GM23338 (cell line): ENCODE data around the gene SLC37A1. TPM values are rescaled to one million over a fixed set of nuclear protein-coding genes. Genes with fewer than 3 reads are reported as not detected.

Experiments used
- ATAC-seq: fragments of 200-7000 bp; cut with Tn5 transposase; 3 replicates; pipeline ENCODE4 v1.9.1; 2020
- DNase-seq: peaks from one replicate; pipeline ENCODE4 v3.0.0-alpha.2; 2015; ENCODE audit warnings: low spot score
- H2AFZ ChIP-seq: fragments of 200-600 bp; sonication (generic); 2 replicates; pipeline ENCODE4 v1.8.0; 2016; ENCODE audit warnings: antibody characterized with exemption, mild to moderate bottlenecking, moderate library complexity
- H3F3A ChIP-seq: fragments of 200-600 bp; sonication (generic); replicated peaks from 2 replicates; pipeline ENCODE4 v1.8.0; 2017; ENCODE audit warnings: antibody characterized with exemption, mixed run types, low read depth
- H3K27ac ChIP-seq: fragments of 200-600 bp; sonication (generic); 2 replicates; pipeline ENCODE4 v1.6.1; 2016; ENCODE audit warnings: low read depth
- H3K27me3 ChIP-seq: fragments of 200-600 bp; sonication (generic); 2 replicates; pipeline ENCODE4 v1.8.0; 2016; ENCODE audit warnings: mild to moderate bottlenecking, mixed run types, moderate library complexity; ENCODE audit not compliant: insufficient read depth
- H3K36me3 ChIP-seq: fragments of 200-600 bp; sonication (generic); 2 replicates; pipeline ENCODE4 v1.8.0; 2016; ENCODE audit warnings: mild to moderate bottlenecking; ENCODE audit not compliant: insufficient read depth
- H3K4me1 ChIP-seq: fragments of 200-600 bp; sonication (generic); 2 replicates; pipeline ENCODE4 v1.8.0; 2016; ENCODE audit warnings: mild to moderate bottlenecking, moderate library complexity; ENCODE audit not compliant: insufficient read depth
- H3K4me2 ChIP-seq: fragments of 200-600 bp; sonication (generic); 2 replicates; pipeline ENCODE4 v1.7.1; 2017; ENCODE audit warnings: mixed run types
- H3K4me3 ChIP-seq: fragments of 200-600 bp; sonication (generic); 2 replicates; pipeline ENCODE4 v1.6.1; 2016; ENCODE audit warnings: mixed run types
- H3K79me2 ChIP-seq: fragments of 200-600 bp; sonication (generic); replicated peaks from 2 replicates; pipeline ENCODE4 v1.8.0; 2017; ENCODE audit warnings: mild to moderate bottlenecking; ENCODE audit not compliant: insufficient read depth
- H3K9me2 ChIP-seq: fragments of 200-600 bp; sonication (generic); 2 replicates; pipeline ENCODE4 v1.8.0; 2017; ENCODE audit not compliant: insufficient read depth
- H4K20me1 ChIP-seq: fragments of 200-600 bp; sonication (generic); replicated peaks from 2 replicates; pipeline ENCODE4 v1.8.0; 2017; ENCODE audit warnings: mild to moderate bottlenecking; ENCODE audit not compliant: insufficient read depth
- H3K27ac Mint-ChIP-seq: 2 replicates; pipeline ENCODE4 v1.8.0; 2020; ENCODE audit warnings: inconsistent platforms, mild to moderate bottlenecking, moderate library complexity, mixed read lengths
- H3K27me3 Mint-ChIP-seq: 3 replicates; pipeline ENCODE4 v1.8.0; 2022; ENCODE audit warnings: low read depth, mild to moderate bottlenecking, moderate library complexity, mixed read lengths, inconsistent platforms; ENCODE audit not compliant: insufficient read depth, poor library complexity
- H3K36me3 Mint-ChIP-seq: 3 replicates; pipeline ENCODE4 v1.8.0; 2021; ENCODE audit warnings: low read depth, mild to moderate bottlenecking, inconsistent platforms, moderate library complexity, mixed read lengths
- H3K4me1 Mint-ChIP-seq: 3 replicates; pipeline ENCODE4 v1.8.0; 2020; ENCODE audit warnings: mild to moderate bottlenecking, inconsistent platforms, mixed read lengths
- H3K4me3 Mint-ChIP-seq: 3 replicates; pipeline ENCODE4 v1.8.0; 2021; ENCODE audit warnings: moderate library complexity, mild to moderate bottlenecking, inconsistent platforms, mixed read lengths
- H3K9me3 Mint-ChIP-seq: 3 replicates; pipeline ENCODE4 v1.8.0; 2020; ENCODE audit warnings: moderate library complexity, mild to moderate bottlenecking, inconsistent platforms, mixed read lengths
- CREB1 ChIP-seq: fragments of 250-450 bp; sonication (Bioruptor Pico); IDR thresholded peaks from 2 replicates; pipeline ENCODE4 v1.5.0; 2020; ENCODE audit warnings: low read depth, mild to moderate bottlenecking, moderate library complexity
- EZH2 ChIP-seq: fragments of 200-600 bp; sonication (generic); IDR thresholded peaks from one replicate; pipeline ENCODE4 v1.8.0; 2017; ENCODE audit warnings: antibody characterized with exemption, mild to moderate bottlenecking, low read depth; ENCODE audit not compliant: unreplicated experiment
- EZH2phosphoT487 ChIP-seq: fragments of 200-600 bp; sonication (generic); IDR thresholded peaks from one replicate; pipeline ENCODE4 v1.8.1; 2018; ENCODE audit warnings: antibody characterized with exemption; ENCODE audit not compliant: unreplicated experiment
- JUNB ChIP-seq: IDR thresholded peaks from one replicate; pipeline ENCODE4 v1.6.1; 2016; ENCODE audit warnings: antibody characterized with exemption; ENCODE audit not compliant: unreplicated experiment
- NANOG ChIP-seq: IDR thresholded peaks from 2 replicates; pipeline ENCODE4 v1.6.1; 2016; ENCODE audit warnings: antibody characterized with exemption, borderline replicate concordance
- POLR2AphosphoS5 ChIP-seq: IDR thresholded peaks from 2 replicates; pipeline ENCODE4 v1.6.1; 2016; ENCODE audit warnings: antibody characterized with exemption, low read depth
- STAT1 ChIP-seq: IDR thresholded peaks from one replicate; pipeline ENCODE4 v1.6.1; 2016; ENCODE audit warnings: antibody characterized with exemption; ENCODE audit not compliant: unreplicated experiment
- ZNF114 ChIP-seq: fragments of 250-450 bp; sonication (Bioruptor Pico); IDR thresholded peaks from 2 replicates; pipeline ENCODE4 v1.5.0; 2020; ENCODE audit warnings: mild to moderate bottlenecking, moderate library complexity
- ZNF331 ChIP-seq: fragments of 250-450 bp; sonication (Bioruptor Pico); IDR thresholded peaks from 2 replicates; pipeline ENCODE4 v1.5.0; 2020; ENCODE audit warnings: low read depth, mild to moderate bottlenecking, moderate library complexity
- polyA plus RNA-seq: library from polyadenylated mRNA; unstranded; fragments of >200 nt; fragmentation: Nextera tagmentation; extraction: Ambion mirVana; gene quantifications from 2 replicates; pipeline ENCODE4 v1.2.1, GENCODE V29; 2016
- total RNA-seq: library from RNA; depleted of rRNA; stranded (reverse); fragments of >200 nt; shearing (Covaris generic); gene quantifications from 2 replicates; pipeline ENCODE4 v1.2.3, GENCODE V29; 2014
- TF ChIP-seq, protein P1 (sequence below): IDR thresholded peaks from 2 replicates; pipeline ENCODE4 v1.6.1; 2016; ENCODE audit warnings: antibody characterized with exemption
- TF ChIP-seq, protein P2 (sequence below): IDR thresholded peaks from one replicate; pipeline ENCODE4 v1.6.1; 2018; ENCODE audit warnings: antibody characterized with exemption; ENCODE audit not compliant: unreplicated experiment
- TF ChIP-seq, protein P3 (sequence below): fragments of 250-450 bp; sonication (Bioruptor Pico); IDR thresholded peaks from 2 replicates; pipeline ENCODE4 v1.5.0; 2020; ENCODE audit warnings: mild to moderate bottlenecking, moderate library complexity
- TF ChIP-seq, protein P4 (sequence below), 2 experiments: fragments of 200-600 bp in 1 of 2; sonication (generic) in 1 of 2; conservative IDR thresholded peaks; 2 replicates each; pipeline versions ENCODE4 v1.5.1 to v1.6.1; 2016 to 2017; ENCODE audit warnings: antibody characterized with exemption in 2 of 2, low read depth in 2 of 2, mild to moderate bottlenecking in 2 of 2, moderate library complexity in 1 of 2

The SLC37A1 gene
- total and polyA plus RNA-seq, 2 experiments from 2014 or later: 14.0 to 30.3 TPM

DNA sequence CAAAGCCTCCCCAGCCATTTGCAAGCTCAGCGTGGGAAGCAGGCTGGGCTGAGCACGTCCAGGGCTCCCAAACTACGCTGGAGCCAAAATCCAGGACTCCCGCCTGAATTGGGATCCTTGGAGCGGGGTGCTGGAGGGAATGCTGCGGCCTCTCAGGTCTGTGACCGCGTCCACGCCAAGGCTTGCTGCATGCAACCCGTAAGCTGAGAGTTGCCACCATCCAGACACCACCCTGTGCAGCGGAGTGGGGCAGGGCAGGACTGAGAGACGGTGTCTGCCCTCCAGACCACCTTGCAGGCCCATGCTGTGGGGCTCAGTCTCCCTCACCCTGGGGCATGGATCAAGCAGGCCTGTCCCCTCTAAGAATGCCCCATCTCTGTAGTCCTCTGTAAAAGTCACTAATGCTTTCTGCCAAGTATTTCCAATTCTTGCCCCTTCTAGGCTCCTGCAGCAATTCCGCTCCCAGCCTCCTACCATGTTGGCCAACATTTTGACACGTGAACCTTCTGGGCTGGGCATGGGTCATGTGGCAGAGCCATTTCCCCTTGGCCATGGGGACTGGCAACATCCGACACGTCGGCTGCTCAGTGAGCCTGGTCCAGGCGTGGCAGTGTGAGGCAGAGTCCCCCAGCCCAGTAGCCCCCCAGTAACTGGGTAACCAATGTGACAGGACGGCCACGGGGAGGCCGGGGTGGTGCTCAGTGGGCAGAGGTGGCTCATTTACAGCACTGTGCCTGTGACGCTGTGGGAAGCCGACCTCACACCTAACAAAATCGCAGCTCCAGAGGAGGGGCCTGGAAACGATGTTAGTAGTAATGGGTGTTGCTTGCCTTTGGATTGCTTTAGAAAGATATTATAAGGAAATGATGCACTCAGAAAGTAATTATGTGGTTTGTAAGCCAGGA lies 81.9 kb downstream of the SLC37A1 start:
- Mint-ChIP-seq H3K9me3 (peaks cover 9% of the 10 kb centered on the region; the same call in 1 of the 3 replicates), H3K27me3 (peaks cover 22% of the 10 kb centered on the region), H3K4me1 (peaks cover 9% of the 10 kb centered on the region), H3K36me3 (no peaks in the 10 kb centered on the region), H3K27ac (no peak overlapping the region), H3K4me3 (no peak overlapping the region)
- H3K79me2 ChIP-seq: no peaks in the 10 kb centered on the region
- TF ChIP-seq, protein P1, sequence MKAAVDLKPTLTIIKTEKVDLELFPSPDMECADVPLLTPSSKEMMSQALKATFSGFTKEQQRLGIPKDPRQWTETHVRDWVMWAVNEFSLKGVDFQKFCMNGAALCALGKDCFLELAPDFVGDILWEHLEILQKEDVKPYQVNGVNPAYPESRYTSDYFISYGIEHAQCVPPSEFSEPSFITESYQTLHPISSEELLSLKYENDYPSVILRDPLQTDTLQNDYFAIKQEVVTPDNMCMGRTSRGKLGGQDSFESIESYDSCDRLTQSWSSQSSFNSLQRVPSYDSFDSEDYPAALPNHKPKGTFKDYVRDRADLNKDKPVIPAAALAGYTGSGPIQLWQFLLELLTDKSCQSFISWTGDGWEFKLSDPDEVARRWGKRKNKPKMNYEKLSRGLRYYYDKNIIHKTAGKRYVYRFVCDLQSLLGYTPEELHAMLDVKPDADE: no peak
- TF ChIP-seq ZNF114 (CRISPR knock-in tag): no peak
- TF ChIP-seq, protein P2, sequence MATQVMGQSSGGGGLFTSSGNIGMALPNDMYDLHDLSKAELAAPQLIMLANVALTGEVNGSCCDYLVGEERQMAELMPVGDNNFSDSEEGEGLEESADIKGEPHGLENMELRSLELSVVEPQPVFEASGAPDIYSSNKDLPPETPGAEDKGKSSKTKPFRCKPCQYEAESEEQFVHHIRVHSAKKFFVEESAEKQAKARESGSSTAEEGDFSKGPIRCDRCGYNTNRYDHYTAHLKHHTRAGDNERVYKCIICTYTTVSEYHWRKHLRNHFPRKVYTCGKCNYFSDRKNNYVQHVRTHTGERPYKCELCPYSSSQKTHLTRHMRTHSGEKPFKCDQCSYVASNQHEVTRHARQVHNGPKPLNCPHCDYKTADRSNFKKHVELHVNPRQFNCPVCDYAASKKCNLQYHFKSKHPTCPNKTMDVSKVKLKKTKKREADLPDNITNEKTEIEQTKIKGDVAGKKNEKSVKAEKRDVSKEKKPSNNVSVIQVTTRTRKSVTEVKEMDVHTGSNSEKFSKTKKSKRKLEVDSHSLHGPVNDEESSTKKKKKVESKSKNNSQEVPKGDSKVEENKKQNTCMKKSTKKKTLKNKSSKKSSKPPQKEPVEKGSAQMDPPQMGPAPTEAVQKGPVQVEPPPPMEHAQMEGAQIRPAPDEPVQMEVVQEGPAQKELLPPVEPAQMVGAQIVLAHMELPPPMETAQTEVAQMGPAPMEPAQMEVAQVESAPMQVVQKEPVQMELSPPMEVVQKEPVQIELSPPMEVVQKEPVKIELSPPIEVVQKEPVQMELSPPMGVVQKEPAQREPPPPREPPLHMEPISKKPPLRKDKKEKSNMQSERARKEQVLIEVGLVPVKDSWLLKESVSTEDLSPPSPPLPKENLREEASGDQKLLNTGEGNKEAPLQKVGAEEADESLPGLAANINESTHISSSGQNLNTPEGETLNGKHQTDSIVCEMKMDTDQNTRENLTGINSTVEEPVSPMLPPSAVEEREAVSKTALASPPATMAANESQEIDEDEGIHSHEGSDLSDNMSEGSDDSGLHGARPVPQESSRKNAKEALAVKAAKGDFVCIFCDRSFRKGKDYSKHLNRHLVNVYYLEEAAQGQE: no peak
- TF ChIP-seq POLR2AphosphoS5: no peak
- no peak for TF ChIP-seq STAT1
- no peak for TF ChIP-seq ZNF331 (CRISPR knock-in tag)
- no peak for TF ChIP-seq EZH2phosphoT487
- no peak for TF ChIP-seq NANOG
- TF ChIP-seq CREB1 (CRISPR knock-in tag): no peak
- no peak for TF ChIP-seq EZH2
- TF ChIP-seq, protein P3, sequence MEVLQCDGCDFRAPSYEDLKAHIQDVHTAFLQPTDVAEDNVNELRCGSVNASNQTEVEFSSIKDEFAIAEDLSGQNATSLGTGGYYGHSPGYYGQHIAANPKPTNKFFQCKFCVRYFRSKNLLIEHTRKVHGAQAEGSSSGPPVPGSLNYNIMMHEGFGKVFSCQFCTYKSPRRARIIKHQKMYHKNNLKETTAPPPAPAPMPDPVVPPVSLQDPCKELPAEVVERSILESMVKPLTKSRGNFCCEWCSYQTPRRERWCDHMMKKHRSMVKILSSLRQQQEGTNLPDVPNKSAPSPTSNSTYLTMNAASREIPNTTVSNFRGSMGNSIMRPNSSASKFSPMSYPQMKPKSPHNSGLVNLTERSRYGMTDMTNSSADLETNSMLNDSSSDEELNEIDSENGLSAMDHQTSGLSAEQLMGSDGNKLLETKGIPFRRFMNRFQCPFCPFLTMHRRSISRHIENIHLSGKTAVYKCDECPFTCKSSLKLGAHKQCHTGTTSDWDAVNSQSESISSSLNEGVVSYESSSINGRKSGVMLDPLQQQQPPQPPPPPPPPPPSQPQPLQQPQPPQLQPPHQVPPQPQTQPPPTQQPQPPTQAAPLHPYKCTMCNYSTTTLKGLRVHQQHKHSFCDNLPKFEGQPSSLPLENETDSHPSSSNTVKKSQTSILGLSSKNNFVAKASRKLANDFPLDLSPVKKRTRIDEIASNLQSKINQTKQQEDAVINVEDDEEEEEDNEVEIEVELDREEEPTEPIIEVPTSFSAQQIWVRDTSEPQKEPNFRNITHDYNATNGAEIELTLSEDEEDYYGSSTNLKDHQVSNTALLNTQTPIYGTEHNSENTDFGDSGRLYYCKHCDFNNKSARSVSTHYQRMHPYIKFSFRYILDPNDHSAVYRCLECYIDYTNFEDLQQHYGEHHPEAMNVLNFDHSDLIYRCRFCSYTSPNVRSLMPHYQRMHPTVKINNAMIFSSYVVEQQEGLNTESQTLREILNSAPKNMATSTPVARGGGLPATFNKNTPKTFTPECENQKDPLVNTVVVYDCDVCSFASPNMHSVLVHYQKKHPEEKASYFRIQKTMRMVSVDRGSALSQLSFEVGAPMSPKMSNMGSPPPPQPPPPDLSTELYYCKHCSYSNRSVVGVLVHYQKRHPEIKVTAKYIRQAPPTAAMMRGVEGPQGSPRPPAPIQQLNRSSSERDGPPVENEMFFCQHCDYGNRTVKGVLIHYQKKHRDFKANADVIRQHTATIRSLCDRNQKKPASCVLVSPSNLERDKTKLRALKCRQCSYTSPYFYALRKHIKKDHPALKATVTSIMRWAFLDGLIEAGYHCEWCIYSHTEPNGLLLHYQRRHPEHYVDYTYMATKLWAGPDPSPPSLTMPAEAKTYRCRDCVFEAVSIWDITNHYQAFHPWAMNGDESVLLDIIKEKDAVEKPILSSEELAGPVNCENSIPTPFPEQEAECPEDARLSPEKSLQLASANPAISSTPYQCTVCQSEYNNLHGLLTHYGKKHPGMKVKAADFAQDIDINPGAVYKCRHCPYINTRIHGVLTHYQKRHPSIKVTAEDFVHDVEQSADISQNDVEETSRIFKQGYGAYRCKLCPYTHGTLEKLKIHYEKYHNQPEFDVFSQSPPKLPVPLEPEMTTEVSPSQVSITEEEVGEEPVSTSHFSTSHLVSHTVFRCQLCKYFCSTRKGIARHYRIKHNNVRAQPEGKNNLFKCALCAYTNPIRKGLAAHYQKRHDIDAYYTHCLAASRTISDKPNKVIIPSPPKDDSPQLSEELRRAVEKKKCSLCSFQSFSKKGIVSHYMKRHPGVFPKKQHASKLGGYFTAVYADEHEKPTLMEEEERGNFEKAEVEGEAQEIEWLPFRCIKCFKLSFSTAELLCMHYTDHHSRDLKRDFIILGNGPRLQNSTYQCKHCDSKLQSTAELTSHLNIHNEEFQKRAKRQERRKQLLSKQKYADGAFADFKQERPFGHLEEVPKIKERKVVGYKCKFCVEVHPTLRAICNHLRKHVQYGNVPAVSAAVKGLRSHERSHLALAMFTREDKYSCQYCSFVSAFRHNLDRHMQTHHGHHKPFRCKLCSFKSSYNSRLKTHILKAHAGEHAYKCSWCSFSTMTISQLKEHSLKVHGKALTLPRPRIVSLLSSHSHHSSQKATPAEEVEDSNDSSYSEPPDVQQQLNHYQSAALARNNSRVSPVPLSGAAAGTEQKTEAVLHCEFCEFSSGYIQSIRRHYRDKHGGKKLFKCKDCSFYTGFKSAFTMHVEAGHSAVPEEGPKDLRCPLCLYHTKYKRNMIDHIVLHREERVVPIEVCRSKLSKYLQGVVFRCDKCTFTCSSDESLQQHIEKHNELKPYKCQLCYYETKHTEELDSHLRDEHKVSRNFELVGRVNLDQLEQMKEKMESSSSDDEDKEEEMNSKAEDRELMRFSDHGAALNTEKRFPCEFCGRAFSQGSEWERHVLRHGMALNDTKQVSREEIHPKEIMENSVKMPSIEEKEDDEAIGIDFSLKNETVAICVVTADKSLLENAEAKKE (CRISPR knock-in tag): no peak
- no peak for TF ChIP-seq JUNB
- TF ChIP-seq, protein P4, sequence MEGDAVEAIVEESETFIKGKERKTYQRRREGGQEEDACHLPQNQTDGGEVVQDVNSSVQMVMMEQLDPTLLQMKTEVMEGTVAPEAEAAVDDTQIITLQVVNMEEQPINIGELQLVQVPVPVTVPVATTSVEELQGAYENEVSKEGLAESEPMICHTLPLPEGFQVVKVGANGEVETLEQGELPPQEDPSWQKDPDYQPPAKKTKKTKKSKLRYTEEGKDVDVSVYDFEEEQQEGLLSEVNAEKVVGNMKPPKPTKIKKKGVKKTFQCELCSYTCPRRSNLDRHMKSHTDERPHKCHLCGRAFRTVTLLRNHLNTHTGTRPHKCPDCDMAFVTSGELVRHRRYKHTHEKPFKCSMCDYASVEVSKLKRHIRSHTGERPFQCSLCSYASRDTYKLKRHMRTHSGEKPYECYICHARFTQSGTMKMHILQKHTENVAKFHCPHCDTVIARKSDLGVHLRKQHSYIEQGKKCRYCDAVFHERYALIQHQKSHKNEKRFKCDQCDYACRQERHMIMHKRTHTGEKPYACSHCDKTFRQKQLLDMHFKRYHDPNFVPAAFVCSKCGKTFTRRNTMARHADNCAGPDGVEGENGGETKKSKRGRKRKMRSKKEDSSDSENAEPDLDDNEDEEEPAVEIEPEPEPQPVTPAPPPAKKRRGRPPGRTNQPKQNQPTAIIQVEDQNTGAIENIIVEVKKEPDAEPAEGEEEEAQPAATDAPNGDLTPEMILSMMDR (conservative IDR thresholded peaks at IDR 0.05; ENCODE audit: low read depth in 2 of 2): no peak
- H2AFZ ChIP-seq: no peak overlapping the region
- ATAC-seq (no peak), DNase-seq (no peak)
- H3K4me3 ChIP-seq: no peak overlapping the region
- H3F3A ChIP-seq: peaks cover 10% of the 10 kb centered on the region; the same call in 1 of the 2 replicates
- no peak overlapping the region for H3K4me2 ChIP-seq
- H3K27ac ChIP-seq: no peak overlapping the region
- no peaks in the 10 kb centered on the region for H3K27me3 ChIP-seq
- H4K20me1 ChIP-seq: no peaks in the 10 kb centered on the region
- H3K9me2 ChIP-seq: no peaks in the 10 kb centered on the region
- H3K36me3 ChIP-seq: no peaks in the 10 kb centered on the region
- H3K4me1 ChIP-seq: peaks cover 5% of the 10 kb centered on the region; the same call in 1 of the 2 replicates
